Thyroid gland (tissue), 4 donors: ENCODE measurements around the gene UFC1.

Experiments
- POLR2A ChIP-seq, 2 donors: fragments of 450-650 bp; IDR thresholded peaks; one replicate each; pipeline ENCODE4 v1.6.1; 2017; ENCODE audit warnings: antibody characterized with exemption in 2 of 2, mild to moderate bottlenecking in 2 of 2, moderate library complexity in 1 of 2
- TF ChIP-seq, protein P1 (sequence below), 6 experiments: fragments of 200-600 bp in 3 of 6; fragments of 450-650 bp in 3 of 6; sonication (generic) in 3 of 6; IDR thresholded peaks; one replicate each; pipeline ENCODE4 v1.5.1; 2016 to 2019; ENCODE audit warnings: antibody characterized with exemption in 6 of 6, mild to moderate bottlenecking in 2 of 6, inconsistent platforms in 1 of 6, moderate library complexity in 1 of 6

DNA sequence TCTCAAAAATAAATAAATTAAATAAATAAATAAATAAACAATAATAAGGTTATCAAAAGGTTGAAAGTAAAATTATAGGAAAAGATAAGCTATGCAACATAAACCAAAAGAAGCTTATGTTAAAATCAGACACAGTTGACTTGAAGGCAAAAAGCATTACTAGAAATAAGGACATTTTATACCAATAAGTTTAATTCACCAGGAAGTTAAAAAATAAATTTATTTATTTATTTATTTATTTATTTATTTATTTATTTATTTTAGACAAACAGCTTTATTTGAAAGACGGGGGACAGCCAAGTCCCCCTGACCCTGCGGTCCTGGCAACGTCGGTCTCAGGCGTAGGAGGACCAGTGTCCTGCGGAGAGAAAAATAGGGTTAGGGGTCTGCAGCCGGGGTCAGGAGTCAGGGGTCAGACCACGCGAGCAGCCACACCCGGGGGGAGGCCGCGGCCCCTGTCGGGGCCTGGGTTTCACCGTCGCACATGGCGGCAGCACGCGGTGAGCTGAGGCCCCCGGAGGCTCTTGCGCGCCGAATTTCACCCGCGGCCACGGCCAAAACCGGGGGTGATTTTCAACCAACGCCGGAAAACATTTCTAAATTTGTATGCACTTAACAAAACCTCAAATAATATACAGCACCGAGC, 12.9 kb upstream of the UFC1 start:
- TF ChIP-seq, protein P1, sequence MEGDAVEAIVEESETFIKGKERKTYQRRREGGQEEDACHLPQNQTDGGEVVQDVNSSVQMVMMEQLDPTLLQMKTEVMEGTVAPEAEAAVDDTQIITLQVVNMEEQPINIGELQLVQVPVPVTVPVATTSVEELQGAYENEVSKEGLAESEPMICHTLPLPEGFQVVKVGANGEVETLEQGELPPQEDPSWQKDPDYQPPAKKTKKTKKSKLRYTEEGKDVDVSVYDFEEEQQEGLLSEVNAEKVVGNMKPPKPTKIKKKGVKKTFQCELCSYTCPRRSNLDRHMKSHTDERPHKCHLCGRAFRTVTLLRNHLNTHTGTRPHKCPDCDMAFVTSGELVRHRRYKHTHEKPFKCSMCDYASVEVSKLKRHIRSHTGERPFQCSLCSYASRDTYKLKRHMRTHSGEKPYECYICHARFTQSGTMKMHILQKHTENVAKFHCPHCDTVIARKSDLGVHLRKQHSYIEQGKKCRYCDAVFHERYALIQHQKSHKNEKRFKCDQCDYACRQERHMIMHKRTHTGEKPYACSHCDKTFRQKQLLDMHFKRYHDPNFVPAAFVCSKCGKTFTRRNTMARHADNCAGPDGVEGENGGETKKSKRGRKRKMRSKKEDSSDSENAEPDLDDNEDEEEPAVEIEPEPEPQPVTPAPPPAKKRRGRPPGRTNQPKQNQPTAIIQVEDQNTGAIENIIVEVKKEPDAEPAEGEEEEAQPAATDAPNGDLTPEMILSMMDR (IDR thresholded peaks at IDR 0.05), result no peak
- TF ChIP-seq POLR2A (IDR thresholded peaks at IDR 0.05), result no peak
